ENCODE measurements around the gene ADPRM.
"Not testable (repeated sequence)": the region's sequence is repeated elsewhere in the genome, so short reads cannot be mapped to it uniquely, and the experiment has no call there.

ADPRM gene
- 2.5 to 19.1 (median 4.6) reads per million in 17 experiments for total RNA-seq

GRCh38 chr17:10697092-10698081 is at the start of gene ADPRM, which contains the start of gene SCO1:
Gene ADPRM (plus strand): TSS chr17:10697594. CDS start chr17:10704927, 7,333 bp downstream.
Gene SCO1 (minus strand): TSS chr17:10697533. CDS start chr17:10697507, 26 bp downstream.
- DNase-seq = peak; percentile 94 to 97 (median 97)

DNA sequence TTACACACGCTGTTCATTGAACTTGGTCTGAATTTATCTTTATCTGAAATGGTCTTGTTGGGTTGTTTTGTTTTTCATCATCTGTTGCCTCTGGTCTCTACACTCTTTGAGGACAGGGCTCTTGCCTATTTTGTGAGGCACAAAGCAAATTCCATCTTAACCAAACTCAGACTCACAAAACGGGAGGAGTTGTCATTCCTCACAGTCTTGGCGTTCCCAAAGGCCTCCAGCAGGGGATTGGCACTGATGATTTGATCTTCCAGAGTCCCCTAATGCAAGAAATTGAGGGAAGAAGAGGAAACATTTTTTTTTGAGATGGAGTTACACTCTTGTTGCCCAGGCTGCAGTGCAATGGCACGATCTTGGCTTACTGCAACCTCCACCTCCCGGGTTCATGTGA is 49.0 kb upstream of the ADPRM start:
- no peak for DNase-seq

DNA sequence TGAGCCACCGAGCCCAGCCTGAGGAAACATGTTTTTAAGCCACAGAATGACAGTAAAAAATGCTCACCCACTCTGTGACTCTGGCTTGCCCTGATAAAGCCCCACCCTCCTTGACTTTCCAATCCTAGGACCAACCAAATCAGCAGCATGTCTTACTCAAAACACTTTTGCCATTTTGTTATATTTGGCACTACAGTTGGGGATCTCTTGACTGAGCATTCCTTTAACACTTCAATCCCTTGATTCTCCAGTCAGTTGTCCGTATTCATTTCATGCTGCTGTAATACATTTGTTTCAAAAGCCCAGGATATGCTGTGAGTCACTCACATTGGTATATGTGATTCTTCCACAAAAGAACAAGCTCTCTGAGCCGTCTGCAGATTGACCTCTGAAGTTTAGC is 48.4 kb upstream of the ADPRM start:
- no peak for DNase-seq

DNA sequence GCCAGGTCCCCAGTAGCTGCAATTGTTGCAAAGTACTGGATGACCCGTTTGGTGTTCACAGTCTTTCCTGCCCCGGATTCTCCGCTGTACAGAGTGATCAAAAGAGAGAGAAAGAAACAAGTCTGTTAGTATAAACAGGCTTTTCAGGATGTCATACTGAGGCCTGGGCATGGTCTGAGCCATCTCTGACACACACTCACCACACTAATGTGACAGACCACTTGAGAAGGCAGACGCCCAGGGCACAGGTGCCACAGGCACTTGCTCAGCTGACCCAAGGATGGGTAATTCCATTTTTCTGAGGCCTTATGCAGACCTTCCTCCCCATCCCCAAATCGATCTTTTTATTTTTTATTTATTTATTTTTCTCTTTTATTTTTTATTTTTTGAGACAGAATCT is 47.8 kb upstream of the ADPRM start:
- no peak for DNase-seq

DNA sequence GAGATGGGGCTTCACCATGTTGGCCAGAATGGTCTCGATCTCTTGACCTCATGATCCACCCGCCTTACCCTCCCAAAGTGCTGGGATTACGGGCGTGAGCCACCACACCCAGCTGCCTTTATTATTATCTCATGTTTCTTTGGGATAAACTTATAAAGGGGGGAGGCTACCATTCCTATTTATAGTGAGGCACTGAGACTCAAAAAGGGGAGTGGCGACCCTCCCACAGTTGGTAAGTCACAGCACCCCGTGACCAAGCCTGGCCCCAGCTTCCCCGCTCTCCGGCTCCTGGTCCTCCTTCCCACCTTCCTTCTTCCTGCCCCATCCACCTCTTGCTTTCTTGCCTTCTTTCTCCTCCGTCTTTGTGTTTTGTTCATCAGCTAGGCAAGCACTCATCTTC is 45.5 kb upstream of the ADPRM start:
- no peak for DNase-seq

DNA sequence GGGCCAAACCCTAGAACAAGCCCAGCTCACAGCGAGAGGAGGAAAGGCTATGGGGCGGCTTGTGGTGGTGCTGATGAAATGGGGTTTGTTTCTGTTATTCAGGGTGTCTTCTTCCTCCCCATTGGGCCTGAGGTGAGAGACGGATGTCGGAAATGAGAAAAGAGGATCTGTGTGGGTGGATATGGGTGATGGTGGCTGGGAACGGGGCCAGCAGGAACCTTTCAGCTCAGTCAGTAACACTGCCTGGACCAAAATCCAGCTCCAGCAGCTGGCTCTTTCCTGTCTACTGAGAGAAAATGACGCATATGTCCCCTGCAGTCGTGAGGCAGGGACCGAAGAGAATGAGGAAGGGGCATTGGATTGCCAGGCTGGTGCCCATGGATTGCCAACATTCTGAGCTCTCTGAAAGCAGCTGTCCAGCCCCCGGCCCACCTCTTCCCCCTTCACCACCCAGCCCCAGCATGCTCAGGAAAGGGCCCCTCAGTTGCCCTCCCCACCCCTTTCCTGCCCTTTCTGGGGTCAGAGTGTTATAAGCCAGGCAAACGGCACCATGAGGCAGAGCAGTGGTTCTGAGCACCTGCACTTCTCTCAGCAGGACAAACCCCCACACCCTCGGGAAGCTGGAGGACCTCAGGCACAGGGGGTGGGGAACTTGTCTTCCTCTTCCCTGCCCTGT is 44.3 kb upstream of the ADPRM start:
- DNase-seq = peak; percentile 74 to 87 (median 78)

GRCh38 chr17:10653987-10654386 is 43.4 kb upstream of the ADPRM start:
- DNase-seq = no peak

GRCh38 chr17:10657148-10657547 is 40.2 kb upstream of the ADPRM start, which contains the start of gene MYH3:
Gene MYH3 (minus strand): TSS chr17:10657309. CDS start chr17:10655064, 2,245 bp downstream.
- DNase-seq = no peak

- no peak for DNase-seq
These were observed 39.5 kb upstream of the ADPRM start for GRCh38 chr17:10657879-10658278.

DNA sequence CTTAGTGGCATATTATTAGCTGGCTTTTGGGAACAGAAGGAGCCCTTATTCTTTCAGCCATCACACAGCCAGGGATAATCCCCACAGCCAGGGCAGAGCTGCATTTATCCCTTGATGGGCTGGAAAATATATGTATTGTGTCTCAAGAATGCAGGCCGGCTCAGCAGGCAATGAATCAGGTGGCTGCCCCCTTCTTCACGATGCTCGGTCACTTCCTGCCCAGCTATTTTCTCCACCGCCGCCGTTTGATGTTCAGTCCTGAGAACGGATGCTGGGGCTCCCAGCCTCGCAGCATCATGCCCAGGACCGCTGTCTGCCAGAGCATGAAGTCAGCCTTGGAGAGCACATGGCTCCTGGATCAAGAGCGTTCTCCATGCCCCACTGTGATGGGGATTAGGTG is 36.0 kb upstream of the ADPRM start:
- no peak for DNase-seq

DNA sequence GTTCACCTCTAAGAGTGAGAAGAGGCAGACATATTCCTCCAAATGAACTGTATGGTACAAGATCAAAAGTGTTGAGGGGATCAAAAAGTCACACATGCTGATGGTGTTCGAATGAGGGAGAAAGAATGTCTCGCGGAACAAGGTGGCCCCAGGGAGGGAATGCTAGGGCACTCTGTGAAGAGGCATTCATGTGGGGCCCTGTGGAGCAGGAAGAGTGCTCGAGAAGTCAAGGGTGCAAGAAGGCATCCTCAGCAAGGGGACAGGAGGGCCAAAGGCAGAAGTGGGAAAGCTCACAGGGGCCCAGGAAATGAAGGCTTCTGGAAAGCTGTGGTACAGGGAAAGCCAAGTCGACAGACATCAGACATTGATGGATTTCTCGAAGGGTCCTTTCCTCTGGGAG is 34.2 kb upstream of the ADPRM start:
- no peak for DNase-seq

GRCh38 chr17:10664571-10664970 is 32.8 kb upstream of the ADPRM start:
- DNase-seq = no peak

DNA sequence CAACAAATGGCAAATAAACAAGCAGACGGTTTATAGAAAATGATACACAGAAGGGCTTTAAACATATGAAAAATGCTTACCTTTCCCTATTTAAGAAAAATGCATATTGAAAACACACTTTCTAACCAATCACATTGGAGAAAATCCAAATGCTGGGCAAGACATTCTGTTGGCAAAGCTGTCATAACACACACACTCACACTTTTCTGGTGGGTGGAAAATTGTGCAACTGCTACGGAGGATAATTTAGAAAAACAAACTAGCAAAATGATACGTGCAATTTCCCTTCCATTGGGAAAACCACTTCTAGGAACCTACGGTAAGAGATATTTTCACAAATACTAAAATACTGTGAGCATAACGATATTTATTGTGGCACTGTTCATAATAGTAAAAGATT is 30.5 kb upstream of the ADPRM start:
- DNase-seq = no peak

DNA sequence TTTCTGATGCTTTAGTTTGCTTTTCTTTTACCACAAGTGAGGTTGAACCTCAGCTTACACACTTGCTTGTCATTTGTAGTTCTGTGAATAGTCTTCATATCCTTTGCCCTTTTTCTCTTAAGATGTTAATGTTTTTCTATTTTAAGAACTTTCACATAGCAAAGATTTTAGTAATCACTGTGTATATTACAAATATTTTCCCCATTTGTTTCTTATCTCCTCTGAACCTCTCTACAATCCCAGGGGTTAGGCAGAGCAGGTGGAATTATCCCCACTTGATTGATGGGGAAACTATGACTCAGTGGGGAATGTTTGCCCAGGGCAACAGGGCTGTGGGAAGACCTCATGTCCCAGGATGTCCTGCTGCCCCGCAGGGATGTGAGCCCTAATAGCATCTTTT is 28.6 kb upstream of the ADPRM start:
- DNase-seq = no peak

GRCh38 chr17:10673312-10673711 is 24.1 kb upstream of the ADPRM start:
- no peak for DNase-seq

GRCh38 chr17:10674704-10675103 is 22.7 kb upstream of the ADPRM start:
- DNase-seq = no peak

DNA sequence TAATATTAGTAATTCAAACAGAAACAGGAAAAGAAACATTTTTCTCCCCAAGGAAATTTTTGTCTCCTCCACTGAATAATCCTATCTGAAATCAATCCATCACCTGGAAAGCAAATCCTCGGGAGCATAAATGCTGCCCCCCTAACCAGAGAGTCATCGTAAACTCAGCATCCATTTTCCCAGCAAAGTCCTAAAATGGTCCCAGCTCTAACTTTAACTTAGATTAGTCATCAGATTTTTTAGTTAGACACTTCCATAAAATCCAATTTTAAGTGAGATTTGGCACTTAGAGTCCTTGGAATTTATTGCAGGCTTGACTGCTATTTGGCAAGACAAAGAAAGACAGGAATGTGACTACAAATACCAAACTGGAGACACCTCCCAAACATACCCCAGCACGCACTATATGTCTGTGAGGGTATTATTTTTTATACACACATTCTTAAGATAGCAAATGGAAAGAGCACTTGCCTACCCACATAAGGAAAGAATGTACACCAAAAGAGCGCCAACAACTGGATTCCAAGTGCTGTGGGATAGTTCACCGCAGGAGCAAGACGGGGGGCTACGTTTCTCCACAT is 15.4 kb upstream of the ADPRM start:
- no peak for DNase-seq

- DNase-seq = peak in 3 of 4 experiments; percentile 9 to 53 (median 53)
These were observed 13.5 kb upstream of the ADPRM start for GRCh38 chr17:10683853-10684252.

GRCh38 chr17:10687499-10687898 is 9.9 kb upstream of the ADPRM start:
- DNase-seq = no peak

- not testable (repeated sequence) for DNase-seq
These were observed 1.5 kb upstream of the ADPRM start for GRCh38 chr17:10695875-10696407.

DNA sequence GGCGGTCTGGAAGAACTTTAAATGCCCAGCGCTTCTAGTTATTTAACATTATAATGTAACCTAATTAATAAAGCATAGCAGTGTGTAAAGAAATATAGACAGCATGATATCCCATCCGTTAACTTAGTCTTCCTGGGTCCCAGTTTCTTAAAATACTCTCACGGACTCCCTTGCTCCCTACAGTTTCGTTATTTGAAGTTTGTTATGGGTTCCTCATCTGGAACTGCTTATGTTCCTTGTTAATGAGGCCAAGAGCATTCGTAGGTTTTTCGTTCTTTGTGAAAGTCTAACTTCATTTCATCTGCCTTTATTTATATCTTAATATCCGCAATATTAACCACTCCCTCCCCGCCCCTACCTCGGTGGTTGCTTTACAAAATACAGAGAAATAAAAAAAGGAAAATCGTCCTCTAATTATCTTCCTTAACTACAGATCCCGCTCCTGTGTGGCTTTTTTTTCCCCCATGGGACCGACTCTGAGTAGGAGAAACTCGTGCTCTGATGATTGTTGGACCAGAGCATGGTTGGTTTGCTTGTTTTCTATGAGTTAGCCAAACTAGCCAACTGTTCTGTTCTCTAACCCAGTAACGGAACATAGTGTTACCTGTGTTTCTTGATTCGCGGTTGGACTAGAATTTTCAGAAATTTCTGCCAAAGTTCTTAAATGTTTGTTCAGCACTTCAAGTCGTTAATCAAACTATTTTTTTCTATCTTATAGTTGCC is 863 bp downstream of the ADPRM start:
- DNase-seq = peak; percentile 9 to 46 (median 31)

- no peak for DNase-seq
These were observed 2.5 kb downstream of the ADPRM start for GRCh38 chr17:10699856-10700255.

Measured in suppressor macrophage (primary cell).